H1 (cell line): ENCODE measurements around the gene GREM2. TPM values are rescaled to one million over a fixed set of nuclear protein-coding genes. Genes with fewer than 3 reads are reported as not detected.

Source experiments
- CTCF ChIA-PET: fragments of 300-600 bp; sonication (Branson Sonifier 250); formaldehyde crosslinking; loops from one replicate; lab custom pipeline; 2021; ENCODE audit not compliant: partially characterized antibody; lab: Charles Lee
- POLR2A ChIA-PET: fragments of 300-600 bp; sonication (Branson Sonifier 250); formaldehyde crosslinking; loops from one replicate; lab custom pipeline; 2021; ENCODE audit warnings: inconsistent platforms; ENCODE audit not compliant: partially characterized antibody; lab: Charles Lee
- DNase-seq, 2 experiments: peaks; one replicate each; pipeline versions ENCODE4 v3.0.0 to v3.0.0-alpha.2; 2010 to 2022; ENCODE audit warnings: low spot score in 2 of 2, low read depth in 1 of 2, mixed read lengths in 1 of 2
- FAIRE-seq: peaks from 2 replicates; lab custom pipeline; 2011; peaks lifted over from hg19 to GRCh38; lab: Jason Lieb, UNC
- H2AFZ ChIP-seq: 2 replicates; pipeline ENCODE4 v1.8.1; 2012; ENCODE audit warnings: low read length, inconsistent platforms
- H2AK5ac ChIP-seq: 2 replicates; pipeline ENCODE4 v1.6.1; 2013; ENCODE audit warnings: low read depth, low read length
- H2BK120ac ChIP-seq: replicated peaks from 2 replicates; pipeline ENCODE3; 2013; ENCODE audit warnings: low read depth, low read length, inconsistent platforms
- H2BK12ac ChIP-seq: 2 replicates; pipeline ENCODE4 v1.6.1; 2013; ENCODE audit warnings: low read depth, low read length
- H2BK15ac ChIP-seq: 2 replicates; pipeline ENCODE4 v1.6.1; 2013; ENCODE audit warnings: low read length
- H2BK20ac ChIP-seq: 2 replicates; pipeline ENCODE4 v1.6.1; 2013; ENCODE audit warnings: low read length
- H2BK5ac ChIP-seq: 2 replicates; pipeline ENCODE4 v1.6.1; 2013; ENCODE audit warnings: low read depth, low read length
- H3K14ac ChIP-seq: 2 replicates; pipeline ENCODE4 v1.6.1; 2013; ENCODE audit warnings: inconsistent platforms; ENCODE audit not compliant: insufficient read length
- H3K18ac ChIP-seq: 2 replicates; pipeline ENCODE4 v1.6.1; 2013; ENCODE audit warnings: low read length; ENCODE audit errors: extremely low read depth
- H3K23ac ChIP-seq: 2 replicates; pipeline ENCODE4 v1.6.1; 2013; ENCODE audit warnings: inconsistent platforms; ENCODE audit not compliant: insufficient read length
- H3K23me2 ChIP-seq: 2 replicates; pipeline ENCODE4 v1.6.1; 2013; ENCODE audit warnings: low read depth, low read length
- H3K27ac ChIP-seq: 2 replicates; pipeline ENCODE4 v1.6.1; 2011; ENCODE audit warnings: low read depth, low read length, inconsistent platforms
- H3K27me3 ChIP-seq, 4 experiments: replicated peaks in 1 of 4; 1 replicate in 1 of 4; 2 replicates in 3 of 4; pipeline versions ENCODE4 v1.6.1 to v1.8.1; 2011 to 2013; ENCODE audit warnings: low read length in 3 of 4, mild to moderate bottlenecking in 3 of 4, inconsistent platforms in 2 of 4, mixed read lengths in 2 of 4, moderate library complexity in 1 of 4; ENCODE audit not compliant: control insufficient read depth in 3 of 4, insufficient read depth in 3 of 4; ENCODE audit errors: extremely low read depth in 1 of 4
- H3K36me3 ChIP-seq, 4 experiments: 2 replicates each; pipeline versions ENCODE4 v1.6.1 to v1.8.1; 2011 to 2013; ENCODE audit warnings: mild to moderate bottlenecking in 4 of 4, low read length in 3 of 4, moderate library complexity in 2 of 4, control low read depth in 1 of 4, inconsistent platforms in 1 of 4; ENCODE audit not compliant: insufficient read depth in 4 of 4, control insufficient read depth in 2 of 4
- H3K4ac ChIP-seq: replicated peaks from 2 replicates; pipeline ENCODE3; 2013; ENCODE audit warnings: low read length, low read depth, mixed read lengths, inconsistent platforms; ENCODE audit not compliant: insufficient read length
- H3K4me1 ChIP-seq, 4 experiments: replicated peaks in 1 of 4; 1 replicate in 1 of 4; 2 replicates in 3 of 4; pipeline versions ENCODE4 v1.6.1 to v1.8.1; 2011 to 2013; ENCODE audit warnings: low read length in 3 of 4, inconsistent platforms in 2 of 4, mixed read lengths in 1 of 4; ENCODE audit not compliant: insufficient read depth in 4 of 4, control insufficient read depth in 3 of 4
- H3K4me2 ChIP-seq, 2 experiments: 2 replicates each; pipeline versions ENCODE4 v1.6.1 to v1.8.1; 2011 to 2013; ENCODE audit warnings: low read depth in 2 of 2, low read length in 2 of 2, control low read depth in 1 of 2, inconsistent platforms in 1 of 2, mild to moderate bottlenecking in 1 of 2; ENCODE audit not compliant: insufficient read depth in 1 of 2
- H3K4me3 ChIP-seq, 4 experiments: fragments of 200-600, 300-600 bp in 1 of 4; sonication (generic), shearing (Covaris generic), sonication (Bioruptor Twin) in 1 of 4; 2 replicates each; pipeline versions ENCODE4 v1.5.1 to v1.8.1; 2011 to 2016; ENCODE audit warnings: low read length in 4 of 4, low read depth in 3 of 4, control low read depth in 2 of 4, inconsistent platforms in 2 of 4, mild to moderate bottlenecking in 2 of 4, mixed read lengths in 1 of 4, moderate library complexity in 1 of 4; ENCODE audit not compliant: insufficient read depth in 2 of 4; ENCODE audit errors: extremely low read depth in 1 of 4
- H3K56ac ChIP-seq: replicated peaks from 2 replicates; pipeline ENCODE3; 2013; ENCODE audit warnings: low read depth, mild to moderate bottlenecking, mixed read lengths, low read length, inconsistent platforms; ENCODE audit not compliant: insufficient read length
- H3K79me1 ChIP-seq: 2 replicates; pipeline ENCODE4 v1.6.1; 2013; ENCODE audit warnings: low read depth, low read length, control low read depth
- H3K79me2 ChIP-seq, 2 experiments: 2 replicates each; pipeline versions ENCODE4 v1.6.1 to v1.8.1; 2012 to 2013; ENCODE audit warnings: low read length in 2 of 2, mild to moderate bottlenecking in 2 of 2, inconsistent platforms in 1 of 2; ENCODE audit not compliant: insufficient read depth in 2 of 2, control insufficient read depth in 1 of 2
- H3K9ac ChIP-seq, 4 experiments: replicated peaks in 1 of 4; 1 replicate in 1 of 4; 2 replicates in 3 of 4; pipeline versions ENCODE4 v1.6.1 to v1.8.1; 2011 to 2013; ENCODE audit warnings: low read depth in 3 of 4, low read length in 3 of 4, control low read depth in 2 of 4, mild to moderate bottlenecking in 2 of 4, moderate library complexity in 2 of 4, inconsistent platforms in 1 of 4; ENCODE audit errors: extremely low read depth in 1 of 4
- H3K9me3 ChIP-seq, 2 experiments: 2 replicates each; pipeline versions ENCODE4 v1.6.1 to v1.8.1; 2012 to 2013; ENCODE audit warnings: mild to moderate bottlenecking in 2 of 2, moderate library complexity in 2 of 2, control low read depth in 1 of 2, inconsistent platforms in 1 of 2, low read depth in 1 of 2, low read length in 1 of 2, mixed read lengths in 1 of 2; ENCODE audit not compliant: insufficient read depth in 2 of 2
- H4K20me1 ChIP-seq, 2 experiments: replicated peaks in 1 of 2; 2 replicates each; pipeline versions ENCODE3 to v1.8.1; 2011 to 2013; ENCODE audit warnings: inconsistent platforms in 2 of 2, low read length in 2 of 2, mild to moderate bottlenecking in 1 of 2; ENCODE audit not compliant: insufficient read depth in 2 of 2, control insufficient read depth in 1 of 2
- H4K5ac ChIP-seq: 2 replicates; pipeline ENCODE4 v1.6.1; 2013; ENCODE audit warnings: low read length, low read depth, mixed read lengths, inconsistent platforms; ENCODE audit not compliant: insufficient read length
- H4K8ac ChIP-seq: 2 replicates; pipeline ENCODE4 v1.8.0; 2013; ENCODE audit warnings: mild to moderate bottlenecking, moderate library complexity, low read length, inconsistent platforms; ENCODE audit not compliant: insufficient read depth; ENCODE audit errors: extremely low read depth
- H4K91ac ChIP-seq: replicated peaks from 2 replicates; pipeline ENCODE3; 2013; ENCODE audit warnings: low read length, mixed read lengths, inconsistent platforms; ENCODE audit not compliant: insufficient read length
- CBX5 ChIP-seq: fragments of 300-800, 300-1000 bp; sonication (generic); IDR thresholded peaks from 2 replicates; pipeline ENCODE4 v1.7.1; 2016; ENCODE audit warnings: antibody characterized with exemption, low read length, low read depth
- SP1 ChIP-seq: IDR thresholded peaks from 2 replicates; pipeline ENCODE4 v1.6.1; 2011; ENCODE audit warnings: low read depth, low read length
- WGBS, 2 experiments: shearing (Covaris generic) in 1 of 2; methylation state at CpG; one replicate each; pipeline versions ENCODE4 v1.1.6 to v1.1.7; 2013 to 2015; ENCODE audit warnings: low lambda C conversion rate in 2 of 2, mixed read lengths in 2 of 2, inconsistent platforms in 1 of 2, low coverage in 1 of 2, missing lambda C conversion rate in 1 of 2; ENCODE audit not compliant: insufficient replicate concordance in 2 of 2, insufficient coverage in 1 of 2, insufficient read length in 1 of 2; ENCODE audit errors: extremely low coverage in 1 of 2, missing lambda C conversion rate in 1 of 2; 5-methylcytosine and 5-hydroxymethylcytosine counted together
- polyA plus RNA-seq, 7 experiments: library from polyadenylated mRNA; depleted of rRNA in 3 of 7; stranded (reverse) in 5 of 7; unstranded in 2 of 7; fragments of >200 nt in 5 of 7; fragments of 200-250 nt in 2 of 7; gene quantifications; 1 replicate in 5 of 7; 2 replicates in 1 of 7; 4 replicates in 1 of 7; pipeline versions ENCODE4 v1.2.1 to v1.2.3, GENCODE V29; 2011 to 2013; ENCODE audit warnings: missing spikeins in 2 of 7, mixed read lengths in 2 of 7
- total RNA-seq: library from RNA; stranded (reverse); fragmentation: NEBNext Ultra II Directional; extraction: Animal tissue kit (Norgen Biotek cat#: 25700); gene quantifications from 2 replicates; pipeline ENCODE4 v1.2.1, GENCODE V29; 2021

GREM2 gene
- total and polyA plus RNA-seq, 2 of the 8 experiments (the other 6 are each of a cell fraction or from before 2014, with no cell fraction given), result 0.05 TPM; not detected in 1

GRCh38 chr1:240559781-240560180 is 52.2 kb downstream of the GREM2 start:
- no peak overlapping the region for H3K56ac ChIP-seq
- DNase-seq (no peak), FAIRE-seq (no peak)
- H3K36me3 ChIP-seq, result no peaks in the 10 kb centered on the region
- no peak overlapping the region for H4K5ac ChIP-seq
- no peak overlapping the region for H2AFZ ChIP-seq
- H2BK20ac ChIP-seq, result no peak overlapping the region
- no peak overlapping the region for H3K14ac ChIP-seq
- H3K9ac ChIP-seq, result no peak overlapping the region
- POLR2A ChIA-PET, result no interaction called here
- H3K27ac ChIP-seq, result no peak overlapping the region
- H2BK120ac ChIP-seq, result no peak overlapping the region
- CTCF ChIA-PET, result no interaction called here
- no peak overlapping the region for H3K4me2 ChIP-seq
- H2BK15ac ChIP-seq, result no peak overlapping the region
- no peak overlapping the region for H3K4ac ChIP-seq
- no peak overlapping the region for H3K18ac ChIP-seq
- H2BK12ac ChIP-seq, result no peak overlapping the region
- no peak overlapping the region for H2AK5ac ChIP-seq
- no peak overlapping the region for H3K4me3 ChIP-seq
- H3K27me3 ChIP-seq, result no peaks in the 10 kb centered on the region
- 95% methylated on average over 5 of the region's 5 CpGs; no CpG with 5 or more reads in 1 of the 2 experiments for WGBS, 2 experiments
- no peaks in the 10 kb centered on the region for H3K4me1 ChIP-seq
- no peak overlapping the region for H3K23ac ChIP-seq
- H4K20me1 ChIP-seq, result peaks cover 0 to 5% of the 10 kb centered on the region in 2 experiments
- no peaks in the 10 kb centered on the region for H3K9me3 ChIP-seq
- no peaks in the 10 kb centered on the region for H3K79me1 ChIP-seq
- no peak overlapping the region for H4K91ac ChIP-seq
- H3K23me2 ChIP-seq, result peaks cover 6% of the 10 kb centered on the region
- H2BK5ac ChIP-seq, result no peak overlapping the region
- H3K79me2 ChIP-seq, result no peaks in the 10 kb centered on the region
- H4K8ac ChIP-seq, result no peak overlapping the region
- no peak for TF ChIP-seq CBX5
- no peak for TF ChIP-seq SP1
